ENCODE results near the gene FAM131A.

Gene FAM131A

DNA sequence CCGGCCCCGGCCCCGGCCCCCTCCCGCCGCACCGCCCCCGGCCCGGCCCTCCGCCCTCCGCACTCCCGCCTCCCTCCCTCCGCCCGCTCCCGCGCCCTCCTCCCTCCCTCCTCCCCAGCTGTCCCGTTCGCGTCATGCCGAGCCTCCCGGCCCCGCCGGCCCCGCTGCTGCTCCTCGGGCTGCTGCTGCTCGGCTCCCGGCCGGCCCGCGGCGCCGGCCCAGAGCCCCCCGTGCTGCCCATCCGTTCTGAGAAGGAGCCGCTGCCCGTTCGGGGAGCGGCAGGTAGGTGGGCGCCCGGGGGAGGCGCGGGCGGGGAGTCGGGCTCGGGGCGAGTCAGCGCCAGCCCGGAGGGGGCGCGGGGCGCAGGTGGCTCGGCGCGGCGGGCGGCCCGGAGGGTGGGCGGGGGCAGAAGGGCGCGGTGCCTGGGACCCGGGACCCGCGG, 42.8 kb downstream of the FAM131A start:
- 0 to 1% methylated on average over 34 to 35 of the region's 62 CpGs for WGBS, 2 experiments (ENCODE audit: insufficient coverage in 2 of 2)
- H3K9me3 ChIP-seq (ENCODE audit: control insufficient read depth, low read length) = no peaks in the 10 kb centered on the region
- no peaks in the 10 kb centered on the region for H3K36me3 ChIP-seq (ENCODE audit: control insufficient read depth, insufficient read depth, low read length)
- peaks cover 22% of the 10 kb centered on the region for H3K4me1 ChIP-seq (ENCODE audit: control insufficient read depth, insufficient read depth, low read length, poor library complexity, severe bottlenecking)
- no peak overlapping the region for H3K27ac ChIP-seq (ENCODE audit: low read depth, low read length, severe bottlenecking)
- H3K4me3 ChIP-seq (ENCODE audit: extremely low read depth, insufficient read depth, low read length, poor library complexity, severe bottlenecking) = peak overlapping the region; percentile 38

DNA sequence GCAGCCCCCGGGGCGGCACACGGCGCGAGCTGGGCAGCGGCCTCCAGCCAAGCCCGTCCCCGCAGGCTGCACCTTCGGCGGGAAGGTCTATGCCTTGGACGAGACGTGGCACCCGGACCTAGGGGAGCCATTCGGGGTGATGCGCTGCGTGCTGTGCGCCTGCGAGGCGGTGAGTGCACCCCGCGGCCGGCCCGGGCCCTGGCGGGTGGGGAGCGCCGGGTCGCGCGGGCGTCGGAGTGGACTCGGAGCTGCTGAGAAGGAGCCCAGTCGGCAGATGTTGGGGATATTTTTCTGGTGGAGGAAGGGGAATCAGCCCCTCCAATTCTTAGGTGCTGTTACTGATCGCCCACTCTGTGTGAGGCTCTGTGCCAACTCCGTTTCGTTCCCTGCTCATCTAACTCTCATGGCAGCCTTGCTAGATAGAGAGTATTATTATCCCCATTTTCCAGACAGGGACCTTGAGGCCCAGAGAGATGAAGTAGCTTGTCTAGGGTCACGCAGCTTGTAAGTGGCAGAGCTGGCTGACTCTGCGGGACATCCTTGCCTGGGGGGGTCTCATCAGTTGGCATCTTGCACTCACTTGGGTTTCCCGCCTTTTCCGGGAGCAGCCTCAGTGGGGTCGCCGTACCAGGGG, 43.3 kb downstream of the FAM131A start:
- H3K4me1 ChIP-seq (ENCODE audit: control insufficient read depth, insufficient read depth, low read length, poor library complexity, severe bottlenecking) = peaks cover 22% of the 10 kb centered on the region
- WGBS, 2 experiments (ENCODE audit: insufficient coverage in 2 of 2) = 2 to 3% methylated on average over 31 to 34 of the region's 42 CpGs
- no peaks in the 10 kb centered on the region for H3K9me3 ChIP-seq (ENCODE audit: control insufficient read depth, low read length)
- H3K36me3 ChIP-seq (ENCODE audit: control insufficient read depth, insufficient read depth, low read length) = no peaks in the 10 kb centered on the region
- H3K27ac ChIP-seq (ENCODE audit: low read depth, low read length, severe bottlenecking) = no peak overlapping the region
- H3K4me3 ChIP-seq (ENCODE audit: extremely low read depth, insufficient read depth, low read length, poor library complexity, severe bottlenecking) = peak overlapping the region; percentile 38

DNA sequence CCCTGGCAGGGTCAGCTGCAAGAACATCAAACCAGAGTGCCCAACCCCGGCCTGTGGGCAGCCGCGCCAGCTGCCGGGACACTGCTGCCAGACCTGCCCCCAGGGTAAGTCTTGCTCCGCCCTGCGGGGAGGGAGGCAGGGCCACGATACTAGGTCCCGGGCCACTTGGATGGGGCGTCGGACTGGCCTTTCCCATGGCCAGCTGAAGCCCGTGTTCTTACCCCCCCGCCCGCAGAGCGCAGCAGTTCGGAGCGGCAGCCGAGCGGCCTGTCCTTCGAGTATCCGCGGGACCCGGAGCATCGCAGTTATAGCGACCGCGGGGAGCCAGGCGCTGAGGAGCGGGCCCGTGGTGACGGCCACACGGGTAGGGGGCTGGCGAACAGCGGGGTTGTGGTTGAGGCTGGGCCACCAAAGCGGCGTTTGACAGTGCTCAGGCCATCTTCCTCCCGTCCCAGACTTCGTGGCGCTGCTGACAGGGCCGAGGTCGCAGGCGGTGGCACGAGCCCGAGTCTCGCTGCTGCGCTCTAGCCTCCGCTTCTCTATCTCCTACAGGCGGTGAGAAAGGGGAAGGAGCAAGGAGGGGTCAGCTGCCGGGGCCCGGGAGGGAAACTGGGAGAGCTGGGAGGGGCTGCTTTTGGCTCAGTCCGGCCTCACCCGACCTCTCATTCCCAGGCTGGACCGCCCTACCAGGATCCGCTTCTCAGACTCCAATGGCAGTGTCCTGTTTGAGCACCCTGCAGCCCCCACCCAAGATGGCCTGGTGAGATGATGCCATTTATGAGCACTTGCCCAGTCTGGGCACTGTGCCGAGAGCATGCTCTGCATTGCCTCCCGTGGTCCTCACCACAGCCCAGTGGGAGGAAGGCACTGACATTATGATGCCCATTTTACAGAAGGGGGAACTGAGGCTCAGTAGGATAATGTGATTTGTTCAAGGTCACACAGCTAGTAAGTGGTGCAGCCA, 44.1 kb downstream of the FAM131A start:
- H3K4me1 ChIP-seq (ENCODE audit: control insufficient read depth, insufficient read depth, low read length, poor library complexity, severe bottlenecking) = peaks cover 18% of the 10 kb centered on the region
- H3K27ac ChIP-seq (ENCODE audit: low read depth, low read length, severe bottlenecking) = no peak overlapping the region
- H3K36me3 ChIP-seq (ENCODE audit: control insufficient read depth, insufficient read depth, low read length) = no peaks in the 10 kb centered on the region
- 8 to 11% methylated on average over 37 to 43 of the region's 55 CpGs for WGBS, 2 experiments (ENCODE audit: insufficient coverage in 2 of 2)
- H3K4me3 ChIP-seq (ENCODE audit: extremely low read depth, insufficient read depth, low read length, poor library complexity, severe bottlenecking) = peak overlapping the region; percentile 38
- no peaks in the 10 kb centered on the region for H3K9me3 ChIP-seq (ENCODE audit: control insufficient read depth, low read length)

DNA sequence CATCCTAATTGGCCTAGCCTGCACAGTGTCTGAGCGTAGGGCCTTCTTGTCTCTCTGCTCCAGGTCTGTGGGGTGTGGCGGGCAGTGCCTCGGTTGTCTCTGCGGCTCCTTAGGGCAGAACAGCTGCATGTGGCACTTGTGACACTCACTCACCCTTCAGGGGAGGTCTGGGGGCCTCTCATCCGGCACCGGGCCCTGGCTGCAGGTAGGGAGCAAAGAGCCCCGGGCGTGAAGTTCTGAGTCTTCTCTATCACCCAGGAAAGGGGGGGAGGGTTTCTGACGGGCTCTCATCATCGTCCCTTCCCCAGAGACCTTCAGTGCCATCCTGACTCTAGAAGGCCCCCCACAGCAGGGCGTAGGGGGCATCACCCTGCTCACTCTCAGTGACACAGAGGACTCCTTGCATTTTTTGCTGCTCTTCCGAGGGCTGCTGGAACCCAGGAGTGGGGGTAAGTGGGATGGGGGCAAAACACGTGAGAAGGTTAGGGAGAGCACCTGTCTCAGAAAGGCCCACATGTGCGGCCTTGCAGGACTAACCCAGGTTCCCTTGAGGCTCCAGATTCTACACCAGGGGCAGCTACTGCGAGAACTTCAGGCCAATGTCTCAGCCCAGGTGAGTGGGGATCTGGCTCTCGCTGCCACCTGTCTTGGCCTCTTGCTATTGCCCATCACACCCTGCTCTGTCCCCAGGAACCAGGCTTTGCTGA, 45.1 kb downstream of the FAM131A start:
- Histone ChIP-seq H3K9me3 (ENCODE audit: control insufficient read depth, low read length) (no peaks in the 10 kb centered on the region), H3K27ac (ENCODE audit: low read depth, low read length, severe bottlenecking) (no peak overlapping the region), H3K4me1 (ENCODE audit: control insufficient read depth, insufficient read depth, low read length, poor library complexity, severe bottlenecking) (peaks cover 18% of the 10 kb centered on the region), H3K36me3 (ENCODE audit: control insufficient read depth, insufficient read depth, low read length) (no peaks in the 10 kb centered on the region), H3K4me3 (ENCODE audit: extremely low read depth, insufficient read depth, low read length, poor library complexity, severe bottlenecking) (no peak overlapping the region)
- 91 to 93% methylated on average over 10 to 12 of the region's 16 CpGs for WGBS, 2 experiments (ENCODE audit: insufficient coverage in 2 of 2)

DNA sequence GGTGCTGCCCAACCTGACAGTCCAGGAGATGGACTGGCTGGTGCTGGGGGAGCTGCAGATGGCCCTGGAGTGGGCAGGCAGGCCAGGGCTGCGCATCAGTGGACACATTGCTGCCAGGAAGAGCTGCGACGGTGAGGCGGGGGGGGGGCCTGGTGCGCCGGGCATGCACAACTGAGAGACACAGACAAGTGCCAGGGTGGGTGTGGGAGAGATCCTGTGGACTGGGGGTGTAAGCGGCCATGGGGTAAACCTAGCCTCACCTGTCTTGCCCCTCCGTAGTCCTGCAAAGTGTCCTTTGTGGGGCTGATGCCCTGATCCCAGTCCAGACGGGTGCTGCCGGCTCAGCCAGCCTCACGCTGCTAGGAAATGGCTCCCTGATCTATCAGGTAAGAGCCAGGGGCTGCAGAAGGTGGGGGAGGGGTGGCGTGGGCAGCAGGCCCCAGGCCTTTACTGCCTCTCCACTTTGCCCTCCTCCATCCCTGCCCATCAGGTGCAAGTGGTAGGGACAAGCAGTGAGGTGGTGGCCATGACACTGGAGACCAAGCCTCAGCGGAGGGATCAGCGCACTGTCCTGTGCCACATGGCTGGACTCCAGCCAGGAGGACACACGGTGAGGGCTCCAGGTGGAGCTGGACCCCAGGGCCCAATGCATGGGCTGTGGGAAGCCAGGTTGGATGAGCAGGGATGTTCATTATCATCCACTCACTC, 45.8 kb downstream of the FAM131A start:
- H3K9me3 ChIP-seq (ENCODE audit: control insufficient read depth, low read length) = no peaks in the 10 kb centered on the region
- no peak overlapping the region for H3K27ac ChIP-seq (ENCODE audit: low read depth, low read length, severe bottlenecking)
- H3K36me3 ChIP-seq (ENCODE audit: control insufficient read depth, insufficient read depth, low read length) = no peaks in the 10 kb centered on the region
- WGBS, 2 experiments (ENCODE audit: insufficient coverage in 2 of 2) = 81 to 93% methylated on average over 3 to 11 of the region's 15 CpGs
- peaks cover 14% of the 10 kb centered on the region for H3K4me1 ChIP-seq (ENCODE audit: control insufficient read depth, insufficient read depth, low read length, poor library complexity, severe bottlenecking)
- no peak overlapping the region for H3K4me3 ChIP-seq (ENCODE audit: extremely low read depth, insufficient read depth, low read length, poor library complexity, severe bottlenecking)

DNA sequence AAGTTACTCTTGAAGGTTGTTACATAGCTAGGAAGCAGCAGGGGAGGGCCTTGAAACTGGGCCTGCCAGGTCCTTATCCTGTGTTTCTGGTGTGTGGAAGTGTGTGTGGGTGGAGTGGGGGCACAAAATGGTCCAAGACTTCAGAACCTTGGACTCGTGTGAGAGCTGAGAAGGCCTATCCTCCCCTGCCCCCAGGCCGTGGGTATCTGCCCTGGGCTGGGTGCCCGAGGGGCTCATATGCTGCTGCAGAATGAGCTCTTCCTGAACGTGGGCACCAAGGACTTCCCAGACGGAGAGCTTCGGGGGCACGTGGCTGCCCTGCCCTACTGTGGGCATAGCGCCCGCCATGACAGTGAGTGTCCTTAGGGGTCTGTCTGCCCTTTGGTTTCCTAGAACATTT, 46.9 kb downstream of the FAM131A start:
- WGBS, 2 experiments (ENCODE audit: insufficient coverage in 2 of 2) = 94 to 97% methylated on average over 9 of the region's 9 CpGs

DNA sequence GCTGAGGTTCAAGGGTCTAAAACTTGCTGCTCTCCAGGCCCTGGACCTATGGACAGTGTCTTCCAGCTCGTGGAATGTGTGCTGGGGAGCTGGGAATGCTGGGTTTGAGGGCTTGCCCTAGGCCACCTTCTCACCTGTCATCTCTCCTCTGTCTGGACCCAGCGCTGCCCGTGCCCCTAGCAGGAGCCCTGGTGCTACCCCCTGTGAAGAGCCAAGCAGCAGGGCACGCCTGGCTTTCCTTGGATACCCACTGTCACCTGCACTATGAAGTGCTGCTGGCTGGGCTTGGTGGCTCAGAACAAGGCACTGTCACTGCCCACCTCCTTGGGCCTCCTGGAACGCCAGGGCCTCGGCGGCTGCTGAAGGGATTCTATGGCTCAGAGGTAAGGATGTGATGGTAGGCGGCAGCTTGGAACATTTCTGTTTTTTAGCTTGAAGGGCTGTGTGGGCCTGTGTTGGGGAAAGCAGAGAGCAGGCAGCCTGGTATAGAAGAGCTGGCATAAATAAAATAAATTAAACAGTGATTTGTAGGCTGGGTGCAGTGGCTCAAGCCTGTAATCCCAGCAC, 47.5 kb downstream of the FAM131A start:
- 91 to 97% methylated on average over 7 to 8 of the region's 8 CpGs for WGBS, 2 experiments (ENCODE audit: insufficient coverage in 2 of 2)
- Histone ChIP-seq H3K27ac (ENCODE audit: low read depth, low read length, severe bottlenecking) (no peak overlapping the region), H3K36me3 (ENCODE audit: control insufficient read depth, insufficient read depth, low read length) (no peaks in the 10 kb centered on the region), H3K4me3 (ENCODE audit: extremely low read depth, insufficient read depth, low read length, poor library complexity, severe bottlenecking) (no peak overlapping the region), H3K9me3 (ENCODE audit: control insufficient read depth, low read length) (no peaks in the 10 kb centered on the region), H3K4me1 (ENCODE audit: control insufficient read depth, insufficient read depth, low read length, poor library complexity, severe bottlenecking) (peaks cover 4% of the 10 kb centered on the region)

More for the DNA sequence above, 46.9 kb downstream of the FAM131A start:
- Histone ChIP-seq H3K4me1 (ENCODE audit: control insufficient read depth, insufficient read depth, low read length, poor library complexity, severe bottlenecking) (peaks cover 4% of the 10 kb centered on the region), H3K27ac (ENCODE audit: low read depth, low read length, severe bottlenecking) (no peak overlapping the region), H3K36me3 (ENCODE audit: control insufficient read depth, insufficient read depth, low read length) (no peaks in the 10 kb centered on the region), H3K4me3 (ENCODE audit: extremely low read depth, insufficient read depth, low read length, poor library complexity, severe bottlenecking) (no peak overlapping the region), H3K9me3 (ENCODE audit: control insufficient read depth, low read length) (no peaks in the 10 kb centered on the region)

DNA sequence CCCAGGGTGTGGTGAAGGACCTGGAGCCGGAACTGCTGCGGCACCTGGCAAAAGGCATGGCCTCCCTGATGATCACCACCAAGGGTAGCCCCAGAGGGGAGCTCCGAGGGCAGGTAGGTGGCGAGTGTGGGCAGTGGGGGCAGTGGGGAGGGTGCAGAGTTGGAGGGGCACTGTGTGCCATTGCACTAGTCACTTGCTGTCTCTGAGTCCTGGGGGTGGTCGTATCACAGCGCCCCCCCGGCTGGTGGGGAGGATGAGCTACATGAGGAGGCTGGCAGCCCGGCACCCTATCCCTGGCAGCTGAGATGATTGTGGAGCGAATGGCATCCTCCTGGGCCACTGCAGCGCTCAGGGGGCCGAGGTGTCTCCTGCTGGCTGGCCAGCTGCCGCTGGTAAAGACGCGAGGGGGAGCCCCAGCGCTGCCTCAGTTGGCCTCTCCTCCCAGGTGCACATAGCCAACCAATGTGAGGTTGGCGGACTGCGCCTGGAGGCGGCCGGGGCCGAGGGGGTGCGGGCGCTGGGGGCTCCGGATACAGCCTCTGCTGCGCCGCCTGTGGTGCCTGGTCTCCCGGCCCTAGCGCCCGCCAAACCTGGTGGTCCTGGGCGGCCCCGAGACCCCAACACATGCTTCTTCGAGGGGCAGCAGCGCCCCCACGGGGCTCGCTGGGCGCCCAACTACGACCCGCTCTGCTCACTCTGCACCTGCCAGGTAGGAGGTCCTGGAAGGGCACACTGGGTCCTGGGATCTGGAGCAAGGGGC, 48.8 kb downstream of the FAM131A start:
- WGBS, 2 experiments (ENCODE audit: insufficient coverage in 2 of 2) = 93 to 94% methylated on average over 31 to 37 of the region's 37 CpGs

DNA sequence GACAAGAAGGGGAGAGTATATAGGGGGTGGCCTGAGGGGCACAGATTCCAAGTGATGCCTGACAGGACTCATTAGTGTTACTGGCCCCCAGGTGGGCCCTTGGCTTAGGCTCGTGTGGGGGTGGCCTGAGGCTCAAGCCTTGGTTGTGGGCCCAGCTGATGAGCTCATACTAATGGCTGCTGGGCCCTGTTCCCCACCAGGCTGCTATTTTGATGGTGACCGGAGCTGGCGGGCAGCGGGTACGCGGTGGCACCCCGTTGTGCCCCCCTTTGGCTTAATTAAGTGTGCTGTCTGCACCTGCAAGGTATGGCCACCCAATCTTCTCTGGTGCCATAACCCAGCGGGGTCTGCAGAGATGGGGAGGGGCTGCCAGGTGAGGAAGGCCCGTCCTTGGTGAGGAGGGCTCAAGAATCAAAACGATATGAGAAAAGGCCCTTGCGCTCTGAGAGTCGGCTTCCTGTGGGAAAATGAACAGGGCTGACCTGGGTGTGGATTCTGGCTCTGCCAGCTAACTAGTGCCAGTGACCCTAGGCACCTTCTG, 49.8 kb downstream of the FAM131A start:
- H3K27ac ChIP-seq (ENCODE audit: low read depth, low read length, severe bottlenecking) = no peak overlapping the region
- no peak overlapping the region for H3K4me3 ChIP-seq (ENCODE audit: extremely low read depth, insufficient read depth, low read length, poor library complexity, severe bottlenecking)
- H3K9me3 ChIP-seq (ENCODE audit: control insufficient read depth, low read length) = no peaks in the 10 kb centered on the region
- no peaks in the 10 kb centered on the region for H3K36me3 ChIP-seq (ENCODE audit: control insufficient read depth, insufficient read depth, low read length)
- H3K4me1 ChIP-seq (ENCODE audit: control insufficient read depth, insufficient read depth, low read length, poor library complexity, severe bottlenecking) = no peaks in the 10 kb centered on the region
- 90 to 92% methylated on average over 6 to 12 of the region's 12 CpGs for WGBS, 2 experiments (ENCODE audit: insufficient coverage in 2 of 2)

More for the DNA sequence above, 48.8 kb downstream of the FAM131A start:
- Histone ChIP-seq H3K4me3 (ENCODE audit: extremely low read depth, insufficient read depth, low read length, poor library complexity, severe bottlenecking) (no peak overlapping the region), H3K36me3 (ENCODE audit: control insufficient read depth, insufficient read depth, low read length) (no peaks in the 10 kb centered on the region), H3K9me3 (ENCODE audit: control insufficient read depth, low read length) (no peaks in the 10 kb centered on the region), H3K27ac (ENCODE audit: low read depth, low read length, severe bottlenecking) (no peak overlapping the region), H3K4me1 (ENCODE audit: control insufficient read depth, insufficient read depth, low read length, poor library complexity, severe bottlenecking) (peaks cover 1% of the 10 kb centered on the region)

Measured in mesodermal cell (in vitro differentiated cells).